Measurements from ENCODE around the gene FLVCR2. TPM values are rescaled to one million over a fixed set of nuclear protein-coding genes. Genes with fewer than 3 reads are reported as not detected.

The FLVCR2 gene
- total and polyA plus RNA-seq, 2 of the 13 experiments (the other 11 are each of a cell fraction or from before 2014, with no cell fraction given) = 9.9 to 10.5 TPM

DNA sequence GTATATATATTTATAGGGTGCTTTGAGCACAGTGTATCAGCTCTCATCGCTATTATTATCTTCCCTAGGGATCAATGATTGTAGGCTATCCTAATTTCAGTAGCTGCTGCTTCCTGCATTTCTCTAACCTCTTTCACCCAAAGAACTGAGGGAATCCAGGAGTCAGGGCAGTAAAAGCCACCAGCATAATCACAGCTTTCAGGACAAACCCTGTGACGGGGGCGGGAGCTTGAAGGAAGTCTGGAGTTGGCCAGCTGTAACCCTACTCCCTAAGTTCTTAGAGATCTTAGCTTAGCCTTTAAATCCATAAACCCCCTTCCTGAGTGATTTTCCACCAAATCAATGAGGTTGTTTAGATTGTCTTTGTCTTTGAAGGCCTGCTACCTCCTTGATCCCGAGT, 33.7 kb downstream of the FLVCR2 start (continued):
- TF ChIP-seq SOX6 (IDR thresholded peaks at IDR 0.05) = no peak
- TF ChIP-seq SOX6 (CRISPR knock-in tag; IDR thresholded peaks at IDR 0.05) = no peak
- TF ChIP-seq NFE2L2 (IDR thresholded peaks at IDR 0.05; ENCODE audit: low read length) = no peak
- TF ChIP-seq ZNF431 (CRISPR knock-in tag; IDR thresholded peaks at IDR 0.05; ENCODE audit: borderline replicate concordance, low read depth) = no peak
- no peak for TF ChIP-seq NFE2 (CRISPR knock-in tag; IDR thresholded peaks at IDR 0.05)

DNA sequence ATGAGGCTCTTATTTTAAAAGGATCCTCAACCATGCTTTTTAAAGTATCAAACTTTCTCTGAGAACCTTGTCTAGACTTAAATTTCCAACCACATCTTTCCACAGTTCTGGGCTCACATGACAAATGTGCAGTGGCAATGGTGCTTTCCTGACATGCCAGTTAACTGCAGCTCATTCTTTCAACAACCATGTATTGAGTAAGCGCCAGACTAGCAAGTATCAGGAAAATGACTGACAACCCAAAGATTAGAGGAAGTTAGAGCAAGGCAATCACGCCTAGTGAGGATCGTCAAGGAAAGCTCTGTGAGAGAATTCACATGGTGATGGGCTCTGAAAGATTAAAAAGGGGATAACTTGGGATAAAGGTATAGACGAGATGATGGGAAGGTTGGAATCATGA, 35.8 kb downstream of the FLVCR2 start:
- WGBS (ENCODE audit: low lambda C conversion rate) = 68% methylated on average over 4 of the region's 4 CpGs
- Histone ChIP-seq H3K27me3 (ENCODE audit: control insufficient read depth in 1 of 2, insufficient read depth in 2 of 2, low read length in 2 of 2) (no peaks in the 10 kb centered on the region), H3K79me2 (ENCODE audit: insufficient read depth, low read length) (no peaks in the 10 kb centered on the region), H2AFZ (ENCODE audit: low read length) (no peak overlapping the region), H3K36me3 (replicated peaks in 1 of 2; ENCODE audit: control insufficient read depth in 1 of 2, insufficient read depth in 2 of 2, low read length in 2 of 2) (peaks cover 0 to 1% of the 10 kb centered on the region in 2 experiments; a peak in 1 of 5 replicates), H3K27ac (ENCODE audit: extremely low read length, insufficient read depth, low read length) (no peak overlapping the region), H3K4me2 (ENCODE audit: low read depth, low read length) (no peak overlapping the region), H3K9ac (ENCODE audit: insufficient read depth, low read depth, low read length) (no peak overlapping the region), H3K4me1 (ENCODE audit: insufficient read depth, low read length) (peaks cover 20% of the 10 kb centered on the region), H3K9me3 (ENCODE audit: low read length) (no peaks in the 10 kb centered on the region), H4K20me1 (ENCODE audit: insufficient read depth, low read length) (no peaks in the 10 kb centered on the region), H3K4me3 (replicated peaks in 1 of 3; ENCODE audit: insufficient read depth in 1 of 3, low read depth in 2 of 3, low read length in 3 of 3) (no peak overlapping the region)
- in situ Hi-C loops (cut with HindIII; ENCODE audit: extremely low pct_ligation_motif_present, low pct_unique_long_range_greater_than_20kb) = no loop called here
- TF ChIP-seq, protein P1, sequence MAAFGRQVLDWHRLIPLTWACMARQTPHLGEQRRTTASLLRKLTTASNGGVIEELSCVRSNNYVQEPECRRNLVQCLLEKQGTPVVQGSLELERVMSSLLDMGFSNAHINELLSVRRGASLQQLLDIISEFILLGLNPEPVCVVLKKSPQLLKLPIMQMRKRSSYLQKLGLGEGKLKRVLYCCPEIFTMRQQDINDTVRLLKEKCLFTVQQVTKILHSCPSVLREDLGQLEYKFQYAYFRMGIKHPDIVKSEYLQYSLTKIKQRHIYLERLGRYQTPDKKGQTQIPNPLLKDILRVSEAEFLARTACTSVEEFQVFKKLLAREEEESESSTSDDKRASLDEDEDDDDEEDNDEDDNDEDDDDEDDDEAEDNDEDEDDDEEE (CRISPR knock-in tag; IDR thresholded peaks at IDR 0.05) = no peak
- no peak for TF ChIP-seq CBX5 (CRISPR knock-in tag; IDR thresholded peaks at IDR 0.05; ENCODE audit: borderline replicate concordance)
- no peak for TF ChIP-seq HOXA9 (CRISPR knock-in tag; IDR thresholded peaks at IDR 0.05; ENCODE audit: borderline replicate concordance)
- no peak for TF ChIP-seq ZFP62 (CRISPR knock-in tag; IDR thresholded peaks at IDR 0.05)
- no peak for TF ChIP-seq TBL1XR1 (IDR thresholded peaks at IDR 0.05; ENCODE audit: borderline replicate concordance, low read length, partially characterized antibody)
- TF ChIP-seq ZNF713 (CRISPR knock-in tag; IDR thresholded peaks at IDR 0.05) = no peak
- TF ChIP-seq ZNF121 (CRISPR knock-in tag; IDR thresholded peaks at IDR 0.05) = no peak
- TF ChIP-seq, protein P2, sequence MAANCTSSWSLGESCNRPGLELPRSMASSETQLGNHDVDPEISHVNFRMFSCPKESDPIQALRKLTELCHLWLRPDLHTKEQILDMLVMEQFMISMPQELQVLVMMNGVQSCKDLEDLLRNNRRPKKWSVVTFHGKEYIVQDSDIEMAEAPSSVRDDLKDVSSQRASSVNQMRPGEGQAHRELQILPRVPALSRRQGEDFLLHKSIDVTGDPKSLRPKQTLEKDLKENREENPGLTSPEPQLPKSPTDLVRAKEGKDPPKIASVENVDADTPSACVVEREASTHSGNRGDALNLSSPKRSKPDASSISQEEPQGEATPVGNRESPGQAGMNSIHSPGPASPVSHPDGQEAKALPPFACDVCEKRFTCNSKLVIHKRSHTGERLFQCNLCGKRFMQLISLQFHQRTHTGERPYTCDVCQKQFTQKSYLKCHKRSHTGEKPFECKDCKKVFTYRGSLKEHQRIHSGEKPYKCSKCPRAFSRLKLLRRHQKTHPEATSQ (CRISPR knock-in tag; IDR thresholded peaks at IDR 0.05; ENCODE audit: borderline replicate concordance) = no peak
- TF ChIP-seq SETDB1 (CRISPR knock-in tag; IDR thresholded peaks at IDR 0.05; ENCODE audit: borderline replicate concordance) = no peak
- TF ChIP-seq, protein P3, sequence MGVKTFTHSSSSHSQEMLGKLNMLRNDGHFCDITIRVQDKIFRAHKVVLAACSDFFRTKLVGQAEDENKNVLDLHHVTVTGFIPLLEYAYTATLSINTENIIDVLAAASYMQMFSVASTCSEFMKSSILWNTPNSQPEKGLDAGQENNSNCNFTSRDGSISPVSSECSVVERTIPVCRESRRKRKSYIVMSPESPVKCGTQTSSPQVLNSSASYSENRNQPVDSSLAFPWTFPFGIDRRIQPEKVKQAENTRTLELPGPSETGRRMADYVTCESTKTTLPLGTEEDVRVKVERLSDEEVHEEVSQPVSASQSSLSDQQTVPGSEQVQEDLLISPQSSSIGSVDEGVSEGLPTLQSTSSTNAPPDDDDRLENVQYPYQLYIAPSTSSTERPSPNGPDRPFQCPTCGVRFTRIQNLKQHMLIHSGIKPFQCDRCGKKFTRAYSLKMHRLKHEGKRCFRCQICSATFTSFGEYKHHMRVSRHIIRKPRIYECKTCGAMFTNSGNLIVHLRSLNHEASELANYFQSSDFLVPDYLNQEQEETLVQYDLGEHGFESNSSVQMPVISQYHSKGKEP (CRISPR knock-in tag; IDR thresholded peaks at IDR 0.05) = no peak
- no peak for TF ChIP-seq HNRNPLL (IDR thresholded peaks at IDR 0.05; ENCODE audit: low read depth, low read length, poor library complexity, severe bottlenecking)
- no peak for TF ChIP-seq ZFP37 (CRISPR knock-in tag; IDR thresholded peaks at IDR 0.05; ENCODE audit: borderline replicate concordance)
- TF ChIP-seq CCAR2 (optimal IDR thresholded peaks at IDR 0.05; ENCODE audit: low read depth, low read length) = no peak
- TF ChIP-seq ZNF160 (CRISPR knock-in tag; IDR thresholded peaks at IDR 0.05) = no peak
- TF ChIP-seq ZNF746 (CRISPR knock-in tag; IDR thresholded peaks at IDR 0.05) = no peak
- CTCF ChIA-PET (ENCODE audit: low intra/inter-chr PET ratio, low total read pairs) = no interaction called here
- ATAC-seq (no peak), DNase-seq (ENCODE audit: low spot score) (no peak), FAIRE-seq (no peak)
- intact Hi-C loops (cut with micrococcal nuclease; ENCODE audit: unreplicated experiment) = no loop called here
- POLR2A ChIA-PET = no interaction called here
- BruUV-seq (replicated peaks) = no TSS peak

Measured in HepG2 (cell line).